Lower lobe of right lung (tissue), 2 donors: Measurements from ENCODE around the gene LBHD2. TPM values are rescaled to one million over a fixed set of nuclear protein-coding genes. Genes with fewer than 3 reads are reported as not detected.
"Not testable (repeated sequence)": the region's sequence is repeated elsewhere in the genome, so short reads cannot be mapped to it uniquely, and the experiment has no call there.

ENCODE experiments used
- ATAC-seq, 2 donors: fragments of 200-7000 bp; cut with Tn5 transposase; one replicate each; pipeline ENCODE4 v1.9.1; 2020 to 2022; ENCODE audit warnings: mild to moderate bottlenecking in 2 of 2, moderate library complexity in 2 of 2
- DNase-seq: peaks from one replicate; pipeline ENCODE4 v3.0.0-alpha.2; 2020
- H3K27ac ChIP-seq: fragments of 200-600 bp; one replicate; pipeline ENCODE4 v1.8.0; 2022
- H3K27me3 ChIP-seq: fragments of 200-600 bp; one replicate; pipeline ENCODE4 v1.8.0; 2022; ENCODE audit warnings: low read depth
- H3K36me3 ChIP-seq: fragments of 200-600 bp; one replicate; pipeline ENCODE4 v1.8.0; 2022; ENCODE audit warnings: mild to moderate bottlenecking
- H3K4me1 ChIP-seq: fragments of 200-600 bp; one replicate; pipeline ENCODE4 v1.8.0; 2022
- H3K4me3 ChIP-seq: fragments of 200-600 bp; one replicate; pipeline ENCODE4 v1.8.0; 2022; ENCODE audit warnings: mild to moderate bottlenecking
- H3K9me3 ChIP-seq: fragments of 200-600 bp; one replicate; pipeline ENCODE4 v1.8.0; 2022
- CTCF ChIP-seq: fragments of 200-600 bp; IDR thresholded peaks from one replicate; pipeline ENCODE4 v1.8.0; 2022; ENCODE audit warnings: antibody characterized with exemption, mild to moderate bottlenecking
- intact Hi-C: fragments of 100-400 bp; cut with DNase I; formaldehyde crosslinking; loops from one replicate; pipeline ENCODE4 v1.11.0; 2022
- long read RNA-seq: library from polyadenylated mRNA; unstranded; transcript quantifications from one replicate; pipeline ENCODE4 v2.0.0, GENCODE V29; 2021
- total RNA-seq: library from RNA; stranded (reverse); fragmentation: NEBNext Ultra II Directional; extraction: Animal tissue kit (Norgen Biotek cat#: 25700); gene quantifications from one replicate; pipeline ENCODE4 v1.2.1, GENCODE V29; 2021
- donor health status: DM: no; HTN: yes; CAD: no; lungs with severe emphysema.

The LBHD2 gene
- total RNA-seq, result not detected
- long read RNA-seq, result 0 reads

- intact Hi-C loops, result no loop called here
Measured at GRCh38 chr14:103084021-103084919, at the start of gene LBHD2. Gene LBHD2 (plus strand): TSS chr14:103084210. CDS start chr14:103086013, 1,803 bp downstream.

GRCh38 chr14:103041464-103041863, 42.5 kb upstream of the LBHD2 start:
- ATAC-seq, result peak in 1 of 2 donors; percentile 19
- intact Hi-C loops, result no loop called here
- Histone ChIP-seq H3K4me1 (peaks cover 30% of the 10 kb centered on the region), H3K27ac (no peak overlapping the region), H3K9me3 (no peaks in the 10 kb centered on the region), H3K36me3 (peaks cover 21% of the 10 kb centered on the region), H3K4me3 (no peak overlapping the region), H3K27me3 (no peaks in the 10 kb centered on the region)
- no peak for DNase-seq
- no peak for TF ChIP-seq CTCF

More at GRCh38 chr14:103084021-103084919, at the start of gene LBHD2:
- H3K27ac ChIP-seq, result no peak within 1 kb of the TSS
- H3K4me1 ChIP-seq, result no peaks in the 10 kb centered on the region
- no peak for TF ChIP-seq CTCF
- no peak within 1 kb of the TSS for H3K4me3 ChIP-seq
- no peaks in the 10 kb centered on the region for H3K36me3 ChIP-seq
- H3K27me3 ChIP-seq, result peaks cover 33% of the 10 kb centered on the region
- DNase-seq, result peak; percentile 45
- no peaks in the 10 kb centered on the region for H3K9me3 ChIP-seq
- peak; percentile 27 to 54 for ATAC-seq

- Histone ChIP-seq H3K27me3 (no peaks in the 10 kb centered on the region), H3K9me3 (no peaks in the 10 kb centered on the region), H3K36me3 (peaks cover 21% of the 10 kb centered on the region), H3K4me1 (peaks cover 30% of the 10 kb centered on the region), H3K27ac (no peak overlapping the region), H3K4me3 (no peak overlapping the region)
- ATAC-seq, result no peak
- DNase-seq, result no peak
- intact Hi-C loops, result no loop called here
- no peak for TF ChIP-seq CTCF
Measured at GRCh38 chr14:103043257-103044015, 40.6 kb upstream of the LBHD2 start.

GRCh38 chr14:103045371-103045869, 38.6 kb upstream of the LBHD2 start:
- Histone ChIP-seq H3K36me3 (peaks cover 21% of the 10 kb centered on the region), H3K27me3 (no peaks in the 10 kb centered on the region), H3K4me3 (no peak overlapping the region), H3K27ac (no peak overlapping the region), H3K4me1 (peaks cover 30% of the 10 kb centered on the region), H3K9me3 (no peaks in the 10 kb centered on the region)
- no peak for DNase-seq
- no peak for TF ChIP-seq CTCF
- peak; percentile 47 to 65 for ATAC-seq
- intact Hi-C loops, result no loop called here

- H3K27me3 ChIP-seq, ATAC-seq, H3K27ac ChIP-seq, H3K36me3 ChIP-seq, H3K4me3 ChIP-seq, intact Hi-C loops, DNase-seq, H3K9me3 ChIP-seq: not testable (repeated sequence)
- H3K4me1 ChIP-seq, result peaks cover 32% of the 10 kb centered on the region
Measured at GRCh38 chr14:103047453-103047852, 36.6 kb upstream of the LBHD2 start.
